ENCODE measurements around the gene ALDH5A1. TPM values are rescaled to one million over a fixed set of nuclear protein-coding genes. Genes with fewer than 3 reads are reported as not detected.

ALDH5A1 gene
- total and polyA plus RNA-seq, 9 donors = 4.1 to 17.0 (median 10.1) TPM

- WGBS, 3 donors = 79 to 87% (median 85%) methylated on average over 9 of the region's 9 CpGs
- Histone ChIP-seq H3K9me3 (no peaks in the 10 kb centered on the region), H3K27me3 (no peaks in the 10 kb centered on the region), H3K27ac (no peak overlapping the region), H3K36me3 (no peaks in the 10 kb centered on the region), H3K4me3 (no peak overlapping the region), H3K4me1 (ENCODE audit: insufficient read depth) (no peaks in the 10 kb centered on the region)
- intact Hi-C loops (cut with DNase I) = no loop called here
- TF ChIP-seq POLR2A (IDR thresholded peaks at IDR 0.05) = no peak
- no peak for TF ChIP-seq EP300 (IDR thresholded peaks at IDR 0.05)
- TF ChIP-seq, protein P1, sequence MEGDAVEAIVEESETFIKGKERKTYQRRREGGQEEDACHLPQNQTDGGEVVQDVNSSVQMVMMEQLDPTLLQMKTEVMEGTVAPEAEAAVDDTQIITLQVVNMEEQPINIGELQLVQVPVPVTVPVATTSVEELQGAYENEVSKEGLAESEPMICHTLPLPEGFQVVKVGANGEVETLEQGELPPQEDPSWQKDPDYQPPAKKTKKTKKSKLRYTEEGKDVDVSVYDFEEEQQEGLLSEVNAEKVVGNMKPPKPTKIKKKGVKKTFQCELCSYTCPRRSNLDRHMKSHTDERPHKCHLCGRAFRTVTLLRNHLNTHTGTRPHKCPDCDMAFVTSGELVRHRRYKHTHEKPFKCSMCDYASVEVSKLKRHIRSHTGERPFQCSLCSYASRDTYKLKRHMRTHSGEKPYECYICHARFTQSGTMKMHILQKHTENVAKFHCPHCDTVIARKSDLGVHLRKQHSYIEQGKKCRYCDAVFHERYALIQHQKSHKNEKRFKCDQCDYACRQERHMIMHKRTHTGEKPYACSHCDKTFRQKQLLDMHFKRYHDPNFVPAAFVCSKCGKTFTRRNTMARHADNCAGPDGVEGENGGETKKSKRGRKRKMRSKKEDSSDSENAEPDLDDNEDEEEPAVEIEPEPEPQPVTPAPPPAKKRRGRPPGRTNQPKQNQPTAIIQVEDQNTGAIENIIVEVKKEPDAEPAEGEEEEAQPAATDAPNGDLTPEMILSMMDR (IDR thresholded peaks at IDR 0.05) = no peak
- DNase-seq = no peak
These were observed 45.8 kb upstream of the ALDH5A1 start for GRCh38 chr6:24448828-24449525.

- Histone ChIP-seq H3K27ac (no peak overlapping the region), H3K36me3 (no peaks in the 10 kb centered on the region), H3K4me1 (ENCODE audit: insufficient read depth) (no peaks in the 10 kb centered on the region), H3K9me3 (no peaks in the 10 kb centered on the region), H3K4me3 (no peak overlapping the region), H3K27me3 (no peaks in the 10 kb centered on the region)
- intact Hi-C loops (cut with DNase I) = no loop called here
- TF ChIP-seq EP300 (IDR thresholded peaks at IDR 0.05) (no peak), POLR2A (IDR thresholded peaks at IDR 0.05) (no peak)
- TF ChIP-seq, protein P1 (IDR thresholded peaks at IDR 0.05) = no peak
- DNase-seq = no peak
- 74 to 88% (median 81%) methylated on average over 13 of the region's 13 CpGs for whole genome bisulfite sequencing, 3 donors
These were observed 43.0 kb upstream of the ALDH5A1 start for GRCh38 chr6:24451581-24452388.

- TF ChIP-seq POLR2A (IDR thresholded peaks at IDR 0.05) = no peak
- no peak for TF ChIP-seq EP300 (IDR thresholded peaks at IDR 0.05)
- TF ChIP-seq, protein P1 (IDR thresholded peaks at IDR 0.05) = no peak
- no peaks in the 10 kb centered on the region for H3K27me3 ChIP-seq
- intact Hi-C loops (cut with DNase I) = no loop called here
- H3K4me3 ChIP-seq = no peak overlapping the region
- H3K36me3 ChIP-seq = no peaks in the 10 kb centered on the region
- 94 to 96% (median 96%) methylated on average over 10 of the region's 10 CpGs for WGBS, 3 donors
- H3K27ac ChIP-seq = no peak overlapping the region
- H3K4me1 ChIP-seq (ENCODE audit: insufficient read depth) = no peaks in the 10 kb centered on the region
- no peak for DNase-seq
- no peaks in the 10 kb centered on the region for H3K9me3 ChIP-seq
These were observed 40.8 kb upstream of the ALDH5A1 start for GRCh38 chr6:24453921-24454320.

DNA sequence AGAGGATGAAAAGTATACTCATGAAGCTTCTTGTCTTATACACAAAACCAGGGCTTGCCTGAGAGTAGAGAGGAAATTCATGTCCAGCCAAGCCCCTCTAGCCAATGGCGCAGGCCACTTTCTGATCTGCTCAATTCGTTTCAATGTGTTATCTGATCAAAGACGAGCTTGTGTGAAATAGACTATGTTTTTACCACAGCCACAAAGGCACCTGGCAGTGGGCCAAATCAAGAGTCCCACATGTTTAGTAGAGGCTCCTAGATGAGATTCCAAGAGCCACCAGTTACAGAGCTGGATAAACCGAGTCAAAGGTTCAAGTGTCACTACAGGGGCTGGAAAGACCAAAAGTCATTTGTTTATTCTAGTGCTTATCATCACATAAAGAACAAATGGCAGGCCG lies 40.3 kb upstream of the ALDH5A1 start:
- no peaks in the 10 kb centered on the region for H3K4me1 ChIP-seq (ENCODE audit: insufficient read depth)
- no peaks in the 10 kb centered on the region for H3K9me3 ChIP-seq
- WGBS, 3 donors = 88 to 93% (median 89%) methylated on average over 5 of the region's 5 CpGs
- intact Hi-C loops (cut with DNase I) = no loop called here
- no peak overlapping the region for H3K27ac ChIP-seq
- H3K36me3 ChIP-seq = no peaks in the 10 kb centered on the region
- H3K4me3 ChIP-seq = no peak overlapping the region
- TF ChIP-seq, protein P1 (IDR thresholded peaks at IDR 0.05) = no peak
- TF ChIP-seq EP300 (IDR thresholded peaks at IDR 0.05) (no peak), POLR2A (IDR thresholded peaks at IDR 0.05) (no peak)
- H3K27me3 ChIP-seq = no peaks in the 10 kb centered on the region
- DNase-seq = no peak

Data from ovary (tissue), 9 donors.